ENCODE results near the gene KIF18A.

GRCh38 chr11:27971171-27971570, 136.8 kb downstream of the KIF18A start:
- no peak for TF ChIP-seq CTCF (IDR thresholded peaks at IDR 0.05; ENCODE audit: low read depth, low read length, missing input control)
- TF ChIP-seq GABPA (IDR thresholded peaks at IDR 0.05 in 1 of 2, conservative IDR thresholded peaks at IDR 0.05 in 1 of 2) = no peak
- no peak for TF ChIP-seq ATF3 (IDR thresholded peaks at IDR 0.05)
- TF ChIP-seq RXRA (IDR thresholded peaks at IDR 0.05) = no peak
- no peak for TF ChIP-seq TAF1 (conservative IDR thresholded peaks at IDR 0.05)
- TF ChIP-seq FOXA2 (IDR thresholded peaks at IDR 0.05) = no peak
- no peak for TF ChIP-seq RAD21 (IDR thresholded peaks at IDR 0.05)
- TF ChIP-seq MAX (IDR thresholded peaks at IDR 0.05) = no peak
- no peak for TF ChIP-seq HNF4G (IDR thresholded peaks at IDR 0.05)
